Measurements from ENCODE around the gene SETD4. TPM values are rescaled to one million over a fixed set of nuclear protein-coding genes. Genes with fewer than 3 reads are reported as not detected.

The SETD4 gene
- total and polyA plus RNA-seq, 2 donors (not counting 3 experiments of a cell fraction or from before 2014, with no cell fraction given) = 13.0 to 25.1 TPM

DNA sequence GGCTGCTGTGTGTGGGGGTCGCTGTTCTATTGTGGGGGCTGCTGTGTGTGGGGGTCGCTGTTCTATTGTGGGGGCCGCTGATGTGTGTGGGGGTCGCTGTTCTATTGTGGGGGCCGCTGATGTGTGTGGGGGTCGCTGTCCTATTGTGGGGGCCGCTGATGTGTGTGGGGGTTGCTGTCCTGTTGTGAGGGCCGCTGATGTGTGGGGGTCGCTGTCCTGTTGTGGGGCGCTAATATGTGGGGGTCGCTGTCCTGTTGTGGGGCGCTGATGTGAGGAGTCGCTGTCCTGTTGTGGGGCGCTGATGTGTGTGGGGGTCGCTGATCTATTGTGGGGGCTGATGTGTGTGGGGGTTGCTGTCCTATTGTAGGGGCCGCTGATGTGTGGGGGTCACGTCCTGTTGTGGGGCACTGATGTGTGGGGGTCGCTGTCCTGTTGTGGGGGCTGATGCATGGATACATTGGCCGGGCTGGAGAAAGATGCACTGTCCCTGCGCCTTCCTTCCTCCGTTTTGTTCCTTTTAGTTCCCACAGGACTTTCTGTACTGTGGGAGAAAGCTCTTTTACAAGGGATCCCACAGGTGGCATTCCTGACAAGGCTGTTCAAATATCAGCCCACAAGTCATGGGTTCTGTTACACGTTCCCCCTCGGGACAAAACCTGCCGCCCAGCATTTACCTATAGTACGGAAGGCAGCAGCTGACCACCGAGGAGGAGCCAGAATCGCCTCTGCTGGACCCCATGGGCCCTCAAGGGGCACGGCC lies 27.5 kb downstream of the SETD4 start:
- Histone ChIP-seq H3K79me2 (ENCODE audit: control insufficient read depth, insufficient read depth, low read length) (no peaks in the 10 kb centered on the region), H3K4me1 (ENCODE audit: control insufficient read depth, extremely low read depth, insufficient read depth, low read length) (no peaks in the 10 kb centered on the region), H3K4me3 (replicated peaks in 1 of 3; ENCODE audit: insufficient read depth in 1 of 3, low read depth in 1 of 3, low read length in 3 of 3) (no peak overlapping the region), H3K27me3 (ENCODE audit: control insufficient read depth in 2 of 2, insufficient read depth in 2 of 2, low read length in 2 of 2) (peaks cover 0 to 2% of the 10 kb centered on the region in 2 experiments), H3K9me3 (replicated peaks; ENCODE audit: control insufficient read depth, insufficient read depth, low read length) (no peaks in the 10 kb centered on the region), H3K36me3 (ENCODE audit: control insufficient read depth in 2 of 2, extremely low read depth in 1 of 2, insufficient read depth in 2 of 2, low read length in 2 of 2) (peaks cover 0 to 11% of the 10 kb centered on the region in 2 experiments), H3K9ac (replicated peaks; ENCODE audit: extremely low read depth, insufficient read depth, low read length) (no peak overlapping the region), H3K9me1 (replicated peaks; ENCODE audit: control insufficient read depth, extremely low read depth, insufficient read depth, low read length) (no peaks in the 10 kb centered on the region), H2AFZ (ENCODE audit: low read depth, low read length) (no peak overlapping the region), H3K4me2 (ENCODE audit: insufficient read depth, low read length) (no peak overlapping the region), H3K27ac (ENCODE audit: insufficient read depth, low read depth, low read length) (no peak overlapping the region), H4K20me1 (replicated peaks; ENCODE audit: control insufficient read depth, extremely low read depth, insufficient read depth, low read length) (no peaks in the 10 kb centered on the region)
- no TSS peak for BruUV-seq (replicated peaks)
- intact Hi-C loops (cut with micrococcal nuclease) (no loop called here), dilution Hi-C loops (cut with MboI; ENCODE audit: extremely low pct_ligation_motif_present, low sequenced_read_pairs) (no loop called here)
- no peak for FAIRE-seq
- POLR2A ChIA-PET = no interaction called here
- DNase-seq (ENCODE audit: low read depth, low spot score) = no peak
- TF ChIP-seq GATA2 (IDR thresholded peaks at IDR 0.05; ENCODE audit: insufficient read depth, insufficient read length, low read depth, low read length) = no peak
- CTCF ChIA-PET = no interaction called here

- intact Hi-C loops (cut with micrococcal nuclease) (no loop called here), dilution Hi-C loops (cut with MboI; ENCODE audit: extremely low pct_ligation_motif_present, low sequenced_read_pairs) (no loop called here)
- H3K4me2 ChIP-seq (ENCODE audit: insufficient read depth, low read length) = no peak overlapping the region
- no peak overlapping the region for H3K27ac ChIP-seq (ENCODE audit: insufficient read depth, low read depth, low read length)
- H2AFZ ChIP-seq (ENCODE audit: low read depth, low read length) = no peak overlapping the region
- H3K36me3 ChIP-seq (ENCODE audit: control insufficient read depth in 2 of 2, extremely low read depth in 1 of 2, insufficient read depth in 2 of 2, low read length in 2 of 2) = peaks cover 0 to 9% of the 10 kb centered on the region in 2 experiments
- DNase-seq (ENCODE audit: low read depth, low spot score) (no peak), FAIRE-seq (no peak)
- CTCF ChIA-PET = interaction anchor here (0.7 to 6.2 kb wide), 7 partner anchors 16 to 1337 kb away, joined by 3 to 58 read pairs (median 3); no protein-coding TSS in a partner anchor
- H3K27me3 ChIP-seq (ENCODE audit: control insufficient read depth in 2 of 2, insufficient read depth in 2 of 2, low read length in 2 of 2) = peaks cover 0 to 2% of the 10 kb centered on the region in 2 experiments
- no peaks in the 10 kb centered on the region for H4K20me1 ChIP-seq (replicated peaks; ENCODE audit: control insufficient read depth, extremely low read depth, insufficient read depth, low read length)
- no peak overlapping the region for H3K4me3 ChIP-seq (replicated peaks in 1 of 3; ENCODE audit: insufficient read depth in 1 of 3, low read depth in 1 of 3, low read length in 3 of 3)
- H3K79me2 ChIP-seq (ENCODE audit: control insufficient read depth, insufficient read depth, low read length) = no peaks in the 10 kb centered on the region
- TF ChIP-seq JUN (IDR thresholded peaks at IDR 0.05; ENCODE audit: borderline replicate concordance, insufficient read depth, insufficient read length, low read depth) (no peak), FOS (IDR thresholded peaks at IDR 0.05; ENCODE audit: borderline replicate concordance, insufficient read depth, low read length) (no peak), MYC (IDR thresholded peaks at IDR 0.05; ENCODE audit: low read depth, low read length) (no peak), POLR2AphosphoS5 (IDR thresholded peaks at IDR 0.05; ENCODE audit: insufficient read depth, low read depth, low read length) (no peak), GATA2 (IDR thresholded peaks at IDR 0.05; ENCODE audit: insufficient read depth, insufficient read length, low read depth, low read length) (no peak), EZH2 (IDR thresholded peaks at IDR 0.05; ENCODE audit: borderline replicate concordance, low read depth, low read length, severe bottlenecking) (no peak), POLR2A (IDR thresholded peaks at IDR 0.05; ENCODE audit: low read depth, low read length) (no peak)
- TF ChIP-seq, protein P1, sequence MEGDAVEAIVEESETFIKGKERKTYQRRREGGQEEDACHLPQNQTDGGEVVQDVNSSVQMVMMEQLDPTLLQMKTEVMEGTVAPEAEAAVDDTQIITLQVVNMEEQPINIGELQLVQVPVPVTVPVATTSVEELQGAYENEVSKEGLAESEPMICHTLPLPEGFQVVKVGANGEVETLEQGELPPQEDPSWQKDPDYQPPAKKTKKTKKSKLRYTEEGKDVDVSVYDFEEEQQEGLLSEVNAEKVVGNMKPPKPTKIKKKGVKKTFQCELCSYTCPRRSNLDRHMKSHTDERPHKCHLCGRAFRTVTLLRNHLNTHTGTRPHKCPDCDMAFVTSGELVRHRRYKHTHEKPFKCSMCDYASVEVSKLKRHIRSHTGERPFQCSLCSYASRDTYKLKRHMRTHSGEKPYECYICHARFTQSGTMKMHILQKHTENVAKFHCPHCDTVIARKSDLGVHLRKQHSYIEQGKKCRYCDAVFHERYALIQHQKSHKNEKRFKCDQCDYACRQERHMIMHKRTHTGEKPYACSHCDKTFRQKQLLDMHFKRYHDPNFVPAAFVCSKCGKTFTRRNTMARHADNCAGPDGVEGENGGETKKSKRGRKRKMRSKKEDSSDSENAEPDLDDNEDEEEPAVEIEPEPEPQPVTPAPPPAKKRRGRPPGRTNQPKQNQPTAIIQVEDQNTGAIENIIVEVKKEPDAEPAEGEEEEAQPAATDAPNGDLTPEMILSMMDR (IDR thresholded peaks at IDR 0.05; ENCODE audit: extremely low read depth in 1 of 2, insufficient read depth in 1 of 2, low read depth in 1 of 2, low read length in 2 of 2) = no peak
- TF ChIP-seq, protein P2, sequence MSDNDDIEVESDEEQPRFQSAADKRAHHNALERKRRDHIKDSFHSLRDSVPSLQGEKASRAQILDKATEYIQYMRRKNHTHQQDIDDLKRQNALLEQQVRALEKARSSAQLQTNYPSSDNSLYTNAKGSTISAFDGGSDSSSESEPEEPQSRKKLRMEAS (IDR thresholded peaks at IDR 0.05; ENCODE audit: insufficient read depth, insufficient read length) = no peak
- H3K9me3 ChIP-seq (replicated peaks; ENCODE audit: control insufficient read depth, insufficient read depth, low read length) = no peaks in the 10 kb centered on the region
- POLR2A ChIA-PET = no interaction called here
- BruUV-seq (replicated peaks) = no TSS peak
- H3K9ac ChIP-seq (replicated peaks; ENCODE audit: extremely low read depth, insufficient read depth, low read length) = no peak overlapping the region
- no peaks in the 10 kb centered on the region for H3K4me1 ChIP-seq (ENCODE audit: control insufficient read depth, extremely low read depth, insufficient read depth, low read length)
- H3K9me1 ChIP-seq (replicated peaks; ENCODE audit: control insufficient read depth, extremely low read depth, insufficient read depth, low read length) = no peaks in the 10 kb centered on the region
These were observed 29.6 kb downstream of the SETD4 start for GRCh38 chr21:36030581-36031189.

All from endothelial cell of umbilical vein (primary cell).